ENCODE measurements around the gene TMEM163.
"Not testable (repeated sequence)": the region's sequence is repeated elsewhere in the genome, so short reads cannot be mapped to it uniquely, and the experiment has no call there.

Gene TMEM163

DNA sequence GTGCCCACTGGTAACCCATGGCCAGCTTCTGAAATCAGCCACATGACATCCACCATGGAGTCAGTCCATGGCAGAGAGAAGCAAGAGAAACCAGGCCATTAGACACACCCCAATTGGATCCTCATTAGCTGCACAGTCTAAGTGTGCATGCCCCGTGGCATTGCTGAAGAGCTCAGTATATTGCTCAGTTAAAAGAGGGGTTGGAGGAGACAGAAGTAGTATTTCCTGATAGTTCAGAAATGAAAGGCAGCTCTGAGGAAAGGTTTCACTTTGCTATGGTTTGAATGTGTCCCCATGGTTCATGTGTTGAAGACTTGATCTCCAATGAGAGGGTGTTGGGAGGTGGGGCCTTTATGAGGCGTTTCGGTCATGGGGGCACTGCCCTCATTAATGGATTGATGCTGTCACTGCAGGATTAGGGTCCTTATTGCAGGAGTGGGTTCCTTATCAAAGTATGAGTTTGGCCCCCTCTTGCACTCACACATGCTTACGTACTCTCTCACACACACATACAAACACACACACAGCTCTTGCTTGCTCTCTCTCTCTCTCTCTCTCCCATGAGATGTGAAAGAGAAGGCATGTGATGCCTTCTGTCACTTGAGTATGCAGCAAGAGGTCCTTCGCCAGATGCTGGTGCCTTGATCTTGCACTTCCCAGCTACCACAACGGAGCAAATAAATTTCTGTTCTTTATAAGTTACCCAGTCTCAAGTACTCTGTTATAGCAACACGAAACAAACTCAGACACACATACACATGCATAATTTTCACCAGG is 58.0 kb downstream of the TMEM163 start:
- DNase-seq = no peak

- DNase-seq = no peak
Measured at GRCh38 chr2:134659724-134660123, 59.1 kb downstream of the TMEM163 start.

- peak in 1 of 2 experiments; percentile 38 for DNase-seq
Measured at GRCh38 chr2:134657650-134658250, 61.0 kb downstream of the TMEM163 start.

- not testable (repeated sequence) for DNase-seq
Measured at GRCh38 chr2:134656391-134656790, 62.4 kb downstream of the TMEM163 start.

GRCh38 chr2:134648586-134648985 is 70.2 kb downstream of the TMEM163 start:
- DNase-seq = no peak

DNA sequence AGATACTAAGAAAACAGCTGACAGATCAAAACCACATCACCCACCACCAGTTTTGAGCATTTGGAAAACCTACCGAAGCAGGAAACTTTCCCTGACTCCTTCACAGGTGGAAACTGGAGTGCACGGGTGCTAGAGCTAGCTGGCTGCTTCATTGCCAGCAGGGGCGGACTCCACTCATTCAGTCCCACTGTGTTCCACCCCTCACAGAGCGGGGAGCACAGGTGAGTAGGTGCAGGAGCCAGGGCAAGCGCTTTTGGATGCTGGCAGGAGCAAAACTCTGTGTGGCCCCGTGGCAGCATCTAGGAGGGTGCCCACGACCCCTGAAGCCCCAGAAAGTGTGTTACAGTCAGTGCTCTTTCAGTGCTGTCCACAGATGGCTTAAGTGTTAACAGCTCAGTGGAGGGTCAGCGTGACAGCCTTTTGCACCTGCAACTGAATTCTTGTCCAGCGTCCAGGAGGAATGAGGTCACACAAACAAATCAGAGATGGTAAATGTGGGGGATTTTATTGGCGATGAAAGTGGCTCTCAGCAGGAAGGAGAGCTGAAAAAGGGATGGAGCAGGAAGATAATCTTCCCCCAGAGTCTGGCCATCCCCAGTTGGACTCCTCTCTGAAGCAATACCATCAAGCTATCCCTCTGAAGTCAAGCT is 71.1 kb downstream of the TMEM163 start:
- DNase-seq = no peak

DNA sequence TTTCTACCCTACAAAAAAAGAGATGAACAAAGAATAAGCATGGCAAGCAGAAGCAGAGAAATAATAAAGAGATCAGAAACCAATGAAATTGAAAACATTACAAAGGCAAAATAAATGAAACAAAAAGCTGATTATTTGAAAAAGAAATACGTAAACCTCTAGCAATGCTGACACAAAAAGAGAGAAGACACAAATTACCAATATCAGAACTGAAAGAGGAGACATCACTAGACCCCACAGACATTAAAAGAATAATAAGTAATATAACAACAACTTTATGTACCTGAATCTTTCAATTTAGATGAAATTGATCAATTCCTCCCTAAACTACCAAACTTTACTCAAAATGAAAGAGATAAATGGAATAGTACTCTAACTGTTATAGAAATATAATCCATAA is 75.9 kb downstream of the TMEM163 start:
- no peak for DNase-seq

DNA sequence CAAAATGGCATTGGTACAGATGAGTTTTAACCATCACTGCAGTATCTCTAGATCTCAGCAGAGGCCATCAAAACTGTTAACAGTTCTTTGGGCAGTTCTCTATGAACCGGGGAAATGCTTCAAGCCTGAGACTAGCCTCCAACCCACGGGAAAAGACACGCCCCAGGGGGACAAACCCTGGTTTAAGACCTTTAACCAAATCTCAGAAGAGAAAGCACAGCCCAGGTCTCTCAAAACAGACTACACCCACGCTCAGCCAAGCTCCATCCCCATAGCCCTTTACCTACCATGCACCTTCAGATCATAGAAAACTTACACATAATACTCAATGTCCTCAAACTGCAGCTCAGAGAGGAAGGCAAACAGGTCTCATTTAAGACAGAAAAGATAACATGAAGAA is 78.3 kb downstream of the TMEM163 start:
- no peak for DNase-seq

GRCh38 chr2:134639265-134639664 is 79.5 kb downstream of the TMEM163 start:
- DNase-seq = no peak

DNA sequence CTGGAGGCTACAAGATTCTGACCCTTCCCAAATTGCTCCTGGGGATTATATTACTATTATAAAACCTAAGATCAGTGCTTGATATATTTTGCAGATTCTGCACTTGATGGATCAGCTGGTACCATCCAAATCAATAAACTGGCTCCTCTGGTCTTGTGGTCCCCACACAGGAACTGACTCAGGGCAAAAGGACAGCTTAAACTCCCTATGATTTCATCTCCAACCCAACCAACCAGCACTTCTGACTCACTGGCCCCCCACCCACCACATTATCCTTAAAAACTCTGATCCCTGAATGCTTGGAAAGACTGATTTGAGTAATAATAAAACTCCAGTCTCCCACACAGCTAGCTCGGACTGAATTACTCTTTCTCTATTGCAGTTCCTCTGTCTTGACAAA is 82.1 kb downstream of the TMEM163 start:
- DNase-seq = no peak

DNA sequence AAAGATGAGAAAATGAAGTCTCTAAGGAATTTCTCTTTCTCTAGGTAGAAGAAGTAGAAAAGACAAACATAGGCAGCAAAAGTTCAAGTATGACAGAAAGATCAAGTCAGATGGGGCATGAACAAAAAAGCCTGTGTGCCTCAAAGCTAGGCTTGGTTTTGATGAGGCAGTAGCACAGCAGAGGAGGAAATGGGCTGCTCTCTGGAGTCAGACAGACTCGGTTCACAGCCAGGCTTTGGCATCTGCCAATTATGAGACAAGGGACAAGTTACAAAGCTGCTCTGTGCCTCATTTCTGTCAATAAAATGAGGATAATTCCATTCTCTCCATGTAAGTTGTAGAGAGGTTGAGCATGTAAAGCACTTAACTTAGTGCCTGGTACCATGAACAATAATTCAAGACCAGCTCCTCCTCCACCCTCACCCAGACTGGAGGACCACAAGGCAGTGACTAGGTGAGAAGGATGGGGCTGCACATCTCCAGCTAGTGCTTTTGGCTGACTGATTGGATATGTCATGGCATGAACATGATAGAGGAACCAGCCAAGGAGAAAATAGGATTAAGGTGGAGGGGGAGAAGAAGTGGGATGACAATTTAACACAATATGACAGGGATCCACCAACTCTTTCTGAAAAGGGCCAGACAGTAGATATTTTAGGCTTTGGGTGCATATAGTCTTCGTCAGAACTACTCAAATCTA is 84.6 kb downstream of the TMEM163 start:
- DNase-seq = no peak

DNA sequence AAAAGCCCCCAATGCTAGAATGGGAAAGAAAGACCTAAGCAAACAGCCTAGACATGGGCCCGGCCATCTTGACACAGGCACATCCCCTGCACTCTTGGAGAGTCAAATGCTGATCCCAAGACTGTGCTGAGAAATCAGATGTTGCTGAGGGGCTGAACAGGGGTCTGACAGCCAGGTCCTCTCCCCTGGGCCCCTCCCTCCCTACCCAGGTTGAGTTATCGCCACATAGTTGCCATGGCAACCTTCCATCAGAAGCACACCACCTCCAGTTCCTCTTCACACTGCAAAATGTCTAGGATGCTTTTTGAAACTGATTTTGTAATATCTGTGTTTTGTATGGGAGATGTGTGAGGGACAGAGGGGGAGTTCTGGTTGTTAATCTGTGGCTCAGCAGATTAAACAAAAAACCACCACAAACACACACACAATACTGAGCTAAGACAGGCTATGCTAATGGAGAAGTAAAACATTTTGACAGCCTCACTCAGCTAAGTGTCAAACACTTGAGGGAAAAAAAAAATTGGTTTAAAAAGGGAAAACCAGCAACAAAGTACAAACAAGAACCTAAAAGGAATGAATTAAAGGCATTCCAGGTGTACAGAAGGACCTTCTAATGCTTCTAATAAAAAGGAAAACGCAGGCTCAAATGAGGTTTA is 88.2 kb downstream of the TMEM163 start:
- DNase-seq = no peak

DNA sequence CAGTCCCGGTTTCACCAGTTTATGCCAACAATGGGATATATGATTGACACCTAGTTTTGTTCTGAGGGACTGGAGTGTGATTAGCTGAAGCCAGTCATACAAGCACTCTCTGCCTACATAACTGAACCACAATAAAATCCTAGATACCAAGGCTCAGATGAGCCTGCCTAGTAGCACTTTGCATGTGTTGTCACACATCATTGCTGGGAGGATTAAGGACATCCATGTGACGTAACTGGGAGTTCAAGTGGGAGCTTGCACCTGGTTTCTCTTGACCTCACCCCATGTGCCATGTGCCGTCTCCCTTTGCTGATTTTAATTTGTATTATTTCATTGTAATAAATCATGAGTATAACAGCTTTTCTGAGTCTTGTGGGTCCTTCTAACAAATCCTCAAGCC is 90.3 kb downstream of the TMEM163 start:
- no peak for DNase-seq

GRCh38 chr2:134626781-134627180 is 92.0 kb downstream of the TMEM163 start:
- no peak for DNase-seq

DNA sequence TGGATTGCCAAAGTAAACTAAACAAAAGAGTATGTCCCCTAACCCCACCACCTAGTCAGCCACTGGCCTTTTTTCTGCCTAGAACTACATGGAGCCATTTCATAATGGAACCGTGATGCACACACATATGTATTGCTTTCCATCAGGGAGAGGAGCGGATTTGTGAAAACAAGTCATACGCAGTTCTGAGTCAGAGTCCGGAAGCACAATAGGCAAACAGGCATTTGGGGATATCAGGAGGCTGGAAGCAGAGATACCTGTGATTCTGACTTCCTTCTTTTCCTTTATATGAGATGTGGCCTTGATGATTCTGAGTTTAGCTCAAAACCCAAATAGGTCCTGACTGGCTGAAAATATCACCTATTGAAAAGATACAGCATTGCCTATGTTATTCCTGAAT is 93.5 kb downstream of the TMEM163 start:
- no peak for DNase-seq

DNA sequence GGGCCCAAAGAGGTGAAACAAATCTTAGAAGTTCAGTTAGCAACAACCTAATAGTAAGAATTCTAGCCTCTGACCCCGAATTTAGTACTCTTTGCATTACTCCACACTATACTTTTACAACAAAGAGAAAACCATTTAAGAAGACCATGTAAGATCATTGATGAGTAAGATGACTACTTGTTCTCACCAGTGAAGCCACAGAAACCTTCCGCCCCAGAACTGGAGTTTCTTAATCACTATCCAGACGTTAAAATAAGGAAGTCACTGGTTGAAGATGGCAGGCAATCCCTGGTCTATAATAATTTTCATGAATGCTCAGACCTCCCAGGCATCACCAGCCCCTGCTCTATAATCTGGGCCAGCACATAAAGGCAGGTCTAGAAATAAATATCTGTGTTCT is 95.0 kb downstream of the TMEM163 start:
- peak; percentile 27 to 54 for DNase-seq

- DNase-seq = no peak
Measured at GRCh38 chr2:134623046-134623445, 95.8 kb downstream of the TMEM163 start.

DNA sequence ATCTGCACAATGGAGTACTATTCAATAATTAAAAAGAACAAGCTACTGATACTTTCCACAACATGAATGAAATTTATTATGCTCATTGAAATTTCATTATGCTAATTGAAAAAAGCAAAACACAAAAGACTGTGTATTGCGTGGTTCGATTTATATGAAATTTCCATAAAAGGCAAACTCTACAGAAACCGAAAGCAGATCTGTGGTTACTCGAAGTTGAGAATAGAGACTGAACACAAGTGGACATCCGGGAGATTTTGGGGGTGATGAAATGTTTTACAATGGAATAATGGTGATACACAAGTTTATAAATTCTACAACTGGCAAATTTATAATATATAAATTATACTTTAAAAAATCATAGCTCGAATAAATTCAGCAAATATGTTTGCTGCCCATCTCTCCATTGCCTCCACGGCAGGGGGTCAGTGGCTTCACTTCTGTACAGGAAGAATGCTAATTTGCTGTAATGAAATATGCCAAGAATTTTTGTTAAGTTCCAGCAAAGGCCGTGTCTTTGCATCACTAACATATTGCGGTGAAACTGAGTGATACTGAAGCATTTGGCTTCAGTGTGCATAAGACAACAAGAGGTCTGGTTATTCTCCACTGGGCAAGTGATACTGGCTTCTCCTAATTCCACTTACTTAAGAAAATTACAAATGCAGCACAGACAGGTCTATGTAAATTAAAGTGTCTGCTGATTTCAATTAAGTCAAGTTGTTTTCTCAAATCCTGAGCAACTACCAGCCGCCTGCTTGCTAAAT is 96.7 kb downstream of the TMEM163 start:
- DNase-seq = no peak

GRCh38 chr2:134619250-134619649 is 99.5 kb downstream of the TMEM163 start:
- no peak for DNase-seq

GRCh38 chr2:134615480-134615879 is 103.3 kb downstream of the TMEM163 start:
- DNase-seq = not testable (repeated sequence)

- no peak for DNase-seq
Measured at GRCh38 chr2:134611316-134611715, 107.5 kb downstream of the TMEM163 start.

DNA sequence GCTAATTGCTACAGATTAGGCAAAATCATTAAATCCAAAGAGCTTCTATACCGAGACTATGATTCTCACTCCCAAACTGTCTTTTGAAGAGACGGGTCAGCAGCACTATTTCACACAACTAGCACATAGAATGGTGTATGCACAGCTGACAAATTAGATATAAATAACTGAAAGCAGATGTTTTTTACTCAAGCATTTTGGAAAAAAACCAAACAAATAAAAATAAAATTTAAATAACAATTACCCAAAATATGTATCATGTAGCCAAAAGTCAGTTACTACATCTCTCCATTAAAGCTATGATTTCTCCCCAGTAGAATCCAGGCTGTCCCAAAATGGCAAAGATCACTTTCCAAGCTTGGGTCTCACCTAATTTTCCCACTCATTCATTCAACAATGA is 107.9 kb downstream of the TMEM163 start:
- no peak for DNase-seq
